Esophagus squamous epithelium (tissue), 4 donors: ENCODE data around the gene TLR5.

Experiments
- CTCF ChIP-seq, 6 experiments: fragments of 450-650 bp in 4 of 6; fragments of 200-600 bp in 2 of 6; sonication (generic) in 2 of 6; IDR thresholded peaks; one replicate each; pipeline ENCODE4 v1.5.1; 2016 to 2019; ENCODE audit warnings: antibody characterized with exemption in 6 of 6, mild to moderate bottlenecking in 4 of 6, moderate library complexity in 4 of 6
- POLR2A ChIP-seq, 4 donors: fragments of 450-650 bp; IDR thresholded peaks; one replicate each; pipeline ENCODE4 v1.6.1; 2017; ENCODE audit warnings: antibody characterized with exemption in 4 of 4, mild to moderate bottlenecking in 4 of 4, moderate library complexity in 3 of 4

DNA sequence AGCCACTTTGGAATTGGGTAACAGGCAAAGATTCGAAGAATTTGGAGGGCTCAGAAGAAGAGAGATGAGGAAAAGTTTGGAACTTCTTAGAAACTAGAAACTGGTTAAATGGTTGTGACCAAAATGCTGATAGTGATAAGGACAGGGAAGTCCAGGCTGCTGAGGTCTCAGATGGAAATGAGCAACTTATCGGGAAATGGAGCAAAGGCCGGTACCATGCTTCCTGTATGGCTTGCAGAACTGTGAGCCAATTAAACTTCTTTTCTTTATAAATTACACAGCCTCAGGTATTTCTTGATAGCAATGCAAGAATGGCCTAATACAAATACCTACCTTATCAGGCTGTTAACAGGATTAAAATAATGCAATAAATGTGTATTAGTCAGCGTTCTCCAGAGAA, 9.4 kb upstream of the TLR5 start:
- TF ChIP-seq CTCF (IDR thresholded peaks at IDR 0.05), result no peak
- TF ChIP-seq POLR2A (IDR thresholded peaks at IDR 0.05), result no peak
